HG03575 (cell line): ENCODE measurements around the gene AVP.
"Not testable (repeated sequence)": the region's sequence is repeated elsewhere in the genome, so short reads cannot be mapped to it uniquely, and the experiment has no call there.

ENCODE experiments used
- ATAC-seq: cut with Tn5 transposase; IDR thresholded peaks from one replicate; pipeline ENCODE4 v1.9.1; 2021; ENCODE audit not compliant: unreplicated experiment, insufficient number of reproducible peaks, low FRiP score; ENCODE audit errors: extremely low read depth

Gene AVP

DNA sequence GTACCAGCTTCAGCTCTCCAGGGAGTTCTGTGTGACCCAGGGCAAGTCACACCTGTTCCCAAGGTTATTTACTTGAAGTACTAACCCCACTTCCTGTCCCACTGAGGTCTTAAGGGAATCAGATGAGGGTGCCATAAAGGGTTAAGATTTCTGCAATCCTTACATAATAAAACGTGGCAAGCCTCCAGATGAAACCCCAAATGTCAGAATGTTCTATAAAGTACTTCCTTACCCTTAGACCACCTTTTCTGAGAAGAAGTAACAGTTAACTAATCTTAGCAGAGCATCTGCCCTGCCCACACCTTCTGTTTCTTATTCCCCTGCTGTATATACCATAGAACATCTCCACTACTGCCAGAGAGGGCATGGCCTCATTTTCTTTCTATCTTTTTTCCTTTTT, 6.0 kb upstream of the AVP start:
- ATAC-seq: no peak

DNA sequence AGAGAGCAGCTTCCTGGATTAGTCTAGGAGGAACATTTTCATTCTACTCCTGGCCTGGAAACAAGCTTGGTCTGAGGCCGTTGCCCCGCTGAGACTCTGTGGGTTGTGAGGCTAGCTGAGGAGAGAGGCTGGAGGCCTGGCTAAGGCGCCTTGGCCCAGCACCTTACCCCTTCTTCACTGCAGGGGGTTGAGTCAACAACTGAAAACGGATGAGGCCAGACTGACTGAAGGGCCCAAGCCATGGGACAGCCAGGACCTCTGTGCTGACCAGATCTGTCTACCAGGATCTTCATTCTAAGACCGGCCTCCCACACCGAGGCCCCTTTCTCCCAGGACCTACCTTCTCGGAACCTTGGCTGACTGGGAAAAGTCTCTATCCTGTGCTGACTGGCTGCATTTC, 3.5 kb upstream of the AVP start:
- ATAC-seq: no peak

DNA sequence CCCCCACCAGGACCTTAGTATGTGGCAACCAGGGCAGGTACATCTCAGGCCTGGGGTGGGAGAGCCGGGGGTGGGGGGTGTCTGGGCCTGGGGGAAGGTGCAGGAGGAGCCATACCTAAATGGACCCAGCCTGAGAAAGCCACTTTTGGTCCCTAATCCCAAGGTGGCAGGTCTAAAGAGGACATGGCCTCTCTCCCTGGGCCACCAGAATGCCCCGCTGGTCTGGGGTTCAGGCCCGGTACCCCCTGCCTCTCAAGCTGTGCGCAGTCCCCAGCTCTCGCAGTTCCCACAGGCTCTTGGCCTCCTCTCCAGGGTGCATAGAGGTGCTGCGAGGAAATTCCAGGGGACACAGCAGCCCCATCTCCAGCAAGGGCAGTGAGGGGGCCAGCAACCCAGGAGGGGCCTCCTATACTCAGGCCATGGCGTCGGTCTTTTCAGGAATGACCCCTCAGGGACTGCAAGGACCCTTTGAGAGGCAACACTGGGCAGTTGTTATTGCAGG, 1.1 kb upstream of the AVP start:
- ATAC-seq: no peak

DNA sequence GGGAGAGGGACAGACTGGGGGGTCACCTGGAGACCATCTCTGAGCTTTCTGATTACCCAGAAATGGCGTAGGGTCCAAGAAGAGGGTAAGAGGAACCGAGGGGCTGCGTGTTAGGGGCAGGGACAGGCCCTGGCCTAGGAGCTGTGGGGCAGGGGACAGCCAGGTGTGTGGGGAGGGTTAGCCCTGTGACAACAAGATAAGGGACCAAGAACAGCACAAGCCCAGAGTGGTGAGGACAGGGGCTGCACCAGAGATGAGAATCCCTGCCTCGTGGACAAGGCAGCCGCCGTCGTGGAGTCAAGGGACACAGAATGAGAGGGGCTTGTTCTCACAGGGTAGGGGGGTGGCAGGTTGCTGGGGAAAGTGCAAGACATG, 449 bp upstream of the AVP start:
- no peak for ATAC-seq

DNA sequence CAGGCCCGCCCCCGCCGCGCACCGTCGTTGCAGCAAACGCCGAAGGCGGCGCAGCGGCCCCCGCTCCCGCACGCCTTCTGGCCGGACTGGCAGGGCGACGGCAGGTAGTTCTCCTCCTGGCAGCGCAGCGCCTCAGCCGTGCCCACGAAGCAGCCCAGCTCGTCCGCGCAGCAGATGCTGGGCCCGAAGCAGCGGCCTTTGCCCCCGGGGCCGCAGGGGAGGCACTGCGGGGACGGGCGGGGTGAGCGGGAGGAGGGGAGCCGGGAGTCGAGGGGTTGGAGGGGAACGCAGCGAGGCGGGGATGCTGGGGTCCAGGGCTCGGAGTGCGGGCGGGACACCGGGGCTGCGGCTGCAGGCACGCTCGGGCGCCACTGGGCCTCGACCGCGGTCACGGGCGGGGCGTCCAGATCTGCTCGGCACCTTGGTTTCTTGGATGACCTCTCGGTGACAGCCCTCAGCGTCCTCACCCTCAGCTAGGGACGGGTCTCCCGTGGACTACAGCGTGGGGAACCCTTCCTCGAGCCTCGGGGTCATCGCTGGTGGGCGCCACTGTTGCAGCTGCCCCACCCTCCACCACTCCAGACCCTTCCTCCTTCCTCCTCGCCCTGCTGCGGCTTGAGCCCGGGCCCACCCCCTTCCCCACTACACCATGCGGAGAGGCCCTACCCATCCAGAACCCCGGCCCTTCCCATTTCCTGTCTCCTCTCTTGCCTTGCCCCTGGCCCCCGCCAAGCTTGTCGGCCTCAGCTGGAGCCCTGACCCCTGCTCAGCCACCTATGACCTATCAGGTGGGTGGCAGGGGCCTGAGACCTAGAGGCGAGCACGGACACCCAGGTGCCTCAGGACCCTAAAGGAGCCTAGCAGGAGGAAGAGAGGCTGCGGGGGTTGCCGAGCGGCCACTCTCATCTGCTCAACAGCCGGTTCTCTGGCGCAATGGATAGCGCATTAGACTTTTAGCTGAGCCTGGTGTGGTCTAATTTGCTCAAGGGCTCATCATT, 1.3 kb downstream of the AVP start:
- no peak for ATAC-seq

DNA sequence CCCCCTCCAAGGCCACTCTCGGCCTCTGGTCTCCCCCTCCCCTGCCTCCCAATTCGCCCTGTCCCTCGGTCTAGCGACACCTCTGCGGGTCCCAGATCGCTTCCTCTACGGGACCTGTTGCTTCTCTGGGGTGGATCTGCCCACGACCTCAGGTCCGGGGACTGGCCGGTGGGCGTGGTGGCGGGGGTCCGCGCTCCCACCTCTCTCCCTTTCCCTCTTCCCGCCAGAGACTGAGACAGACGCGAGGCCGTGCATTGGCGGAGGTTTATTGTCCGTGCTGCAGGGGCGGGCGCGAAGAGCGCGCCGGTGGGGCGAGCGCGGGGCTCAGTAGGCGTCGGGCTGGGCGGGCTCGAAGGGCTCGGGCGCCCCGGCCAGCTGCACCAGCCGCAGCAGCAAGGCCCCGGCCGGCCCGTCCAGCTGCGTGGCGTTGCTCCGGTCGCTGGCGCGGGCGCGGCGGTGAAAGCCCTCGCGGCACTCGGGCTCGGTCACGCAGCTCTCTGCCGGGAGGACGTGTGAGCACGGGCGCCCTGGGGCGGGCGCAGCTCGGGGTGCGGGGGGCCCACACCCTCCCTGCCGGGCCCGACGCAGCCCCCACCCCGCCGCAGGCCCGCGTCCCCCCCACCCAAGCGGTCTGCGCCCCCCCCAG, 2.1 kb downstream of the AVP start:
- ATAC-seq: no peak

DNA sequence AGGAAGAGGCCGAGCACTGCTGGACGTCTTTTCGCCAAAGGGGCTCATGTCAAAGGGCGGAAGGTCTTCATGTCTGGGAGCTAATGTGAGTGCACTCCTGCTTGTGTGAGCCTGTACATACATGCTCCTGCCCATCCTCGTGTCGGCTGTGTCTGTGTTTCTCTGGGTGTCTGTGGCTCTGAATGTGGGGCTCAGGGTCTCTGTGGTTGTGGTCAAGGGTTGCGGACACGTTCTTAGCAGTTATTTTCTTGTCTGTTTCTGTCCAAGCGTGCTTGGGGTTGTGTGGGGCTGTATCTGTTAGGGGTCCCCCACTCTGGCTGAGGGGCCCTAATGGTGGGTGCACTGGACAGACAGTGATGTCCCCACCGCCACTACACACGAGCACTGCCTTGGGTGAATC, 2.9 kb downstream of the AVP start:
- no peak for ATAC-seq

DNA sequence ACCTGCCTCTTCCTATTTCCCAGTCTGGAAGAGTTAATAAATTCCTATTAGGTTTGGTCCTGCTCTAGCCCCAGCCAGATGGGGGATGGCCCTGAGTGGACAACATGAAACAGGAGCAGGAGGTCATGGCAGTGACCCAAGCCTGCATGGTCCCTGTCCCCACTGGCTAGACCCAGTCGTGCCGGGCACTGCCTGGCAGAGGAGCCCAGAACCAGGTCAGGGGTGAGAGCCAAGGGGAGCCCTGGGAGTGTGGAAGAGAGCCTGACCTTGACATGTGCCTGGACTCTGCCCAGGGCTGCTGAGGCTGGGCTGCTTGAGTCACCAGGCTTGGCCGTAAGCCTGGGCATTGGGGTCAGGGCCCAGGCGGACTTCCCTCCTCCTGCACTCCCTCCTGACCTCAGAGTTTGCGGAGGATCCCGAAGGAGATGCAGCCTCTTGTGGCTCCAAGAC, 3.6 kb downstream of the AVP start:
- no peak for ATAC-seq

DNA sequence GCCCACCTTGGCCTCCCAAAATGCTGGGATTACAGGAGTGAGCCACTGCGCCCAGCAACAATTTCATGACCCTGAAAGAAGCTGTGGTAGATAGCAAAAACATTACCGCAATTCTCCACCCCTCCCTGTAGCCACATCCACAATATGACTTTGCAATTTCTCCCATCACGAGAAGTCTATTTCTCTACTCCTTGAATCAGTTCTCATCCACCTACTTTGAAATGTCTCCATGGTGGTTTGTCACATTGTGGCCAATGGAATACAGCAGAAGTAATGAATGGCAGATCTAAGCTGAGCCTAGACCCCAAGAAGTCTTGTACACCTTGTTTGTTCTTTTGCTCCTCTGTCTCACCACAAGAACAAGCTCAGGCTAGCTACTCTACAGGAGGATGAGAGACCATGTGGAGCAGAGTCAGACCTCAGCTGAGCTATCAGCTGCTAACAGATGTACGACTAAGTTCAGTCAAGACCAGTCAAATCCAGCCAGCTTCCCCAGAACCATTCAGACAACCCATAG, 6.8 kb downstream of the AVP start:
- ATAC-seq: no peak

DNA sequence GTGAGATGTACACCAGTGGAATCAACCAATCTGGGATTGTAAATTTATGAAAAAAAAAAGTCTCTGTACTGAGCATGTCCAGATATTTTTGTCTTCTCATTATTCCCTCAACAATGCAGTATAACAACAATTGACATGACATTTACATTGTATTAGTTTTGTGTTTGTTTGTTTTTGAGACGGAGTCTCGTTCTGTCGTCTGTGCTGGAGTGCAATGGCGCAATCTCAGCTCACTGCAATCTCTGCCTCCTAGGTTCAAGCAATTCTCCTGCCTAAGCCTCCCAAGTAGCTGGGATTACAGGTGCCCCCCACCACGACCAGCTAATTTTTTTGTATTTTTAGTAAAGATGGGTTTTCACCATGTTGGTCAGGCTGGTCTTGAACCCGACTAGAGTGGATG, 9.2 kb downstream of the AVP start:
- not testable (repeated sequence) for ATAC-seq

DNA sequence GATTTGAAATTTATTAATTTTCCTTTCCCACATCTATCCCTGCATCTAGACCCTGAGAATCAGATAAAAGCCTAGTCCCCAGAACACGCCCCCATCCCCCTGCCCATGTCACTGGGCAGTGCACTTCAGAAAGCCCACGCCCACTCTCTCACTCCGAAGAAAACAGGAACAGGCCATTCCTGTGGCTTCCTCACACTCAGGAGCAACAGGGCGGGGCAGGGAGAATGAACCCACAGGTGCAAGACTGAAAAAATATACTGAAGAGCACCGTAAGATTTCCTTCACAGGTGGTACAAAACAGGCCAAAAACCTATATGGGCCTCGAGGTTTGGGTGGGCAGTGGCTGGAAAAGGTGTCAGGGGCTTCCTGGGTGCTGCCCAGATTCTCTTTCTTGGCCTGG, 9.7 kb downstream of the AVP start:
- no peak for ATAC-seq

DNA sequence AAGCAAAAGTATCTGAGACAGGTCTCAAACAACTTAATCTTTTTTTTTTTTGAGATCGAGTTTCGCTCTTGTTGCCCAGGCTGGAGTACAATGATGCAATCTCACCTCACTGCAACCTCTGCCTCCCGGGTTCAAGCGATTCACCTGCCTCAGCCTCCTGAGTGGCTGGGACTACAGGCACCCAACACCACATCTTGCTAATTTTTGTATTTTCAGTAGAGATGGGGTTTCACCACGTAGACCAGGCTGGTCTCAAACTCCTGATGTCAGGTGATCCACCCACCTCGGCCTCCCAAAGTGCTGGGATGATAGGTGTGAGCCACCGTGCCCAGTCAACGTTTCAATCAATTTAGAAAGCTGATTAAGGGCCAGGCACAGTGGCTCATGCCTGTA, 11.3 kb downstream of the AVP start:
- ATAC-seq: not testable (repeated sequence)

DNA sequence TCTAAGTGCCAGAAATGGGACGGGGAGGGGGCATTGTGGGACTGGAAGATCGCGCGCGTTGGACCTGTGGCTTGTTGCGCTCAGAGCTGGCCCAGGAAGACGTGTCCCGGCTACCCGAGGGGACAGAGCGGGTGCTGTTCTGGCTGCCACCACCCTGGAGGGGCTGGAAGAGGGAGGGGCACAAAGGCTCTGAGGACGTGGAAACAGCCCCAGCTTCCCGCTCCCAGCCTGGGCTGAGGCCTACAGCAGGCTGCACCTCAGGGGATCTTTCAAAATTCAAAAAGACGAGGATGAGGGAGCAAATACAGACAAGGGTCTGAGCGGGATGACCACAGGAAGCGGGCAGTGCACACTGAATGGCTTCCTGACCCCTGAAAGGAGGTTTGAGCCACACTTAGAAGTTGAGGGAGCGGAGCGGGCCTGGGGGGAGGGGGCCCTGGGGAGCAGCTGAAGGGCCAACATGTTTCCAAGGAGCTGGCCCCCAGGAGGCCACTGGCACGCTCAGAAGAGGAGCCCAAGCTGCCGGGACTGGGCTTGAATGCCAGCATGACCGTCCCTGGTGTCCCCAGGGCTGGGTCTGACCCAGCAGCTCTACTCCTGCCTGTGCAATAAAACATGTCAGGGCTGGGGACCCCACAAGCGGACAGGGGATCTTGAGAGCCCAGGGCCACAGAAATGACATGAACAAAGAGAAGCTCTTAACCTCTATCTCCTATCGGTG, 11.8 kb downstream of the AVP start:
- no peak for ATAC-seq

DNA sequence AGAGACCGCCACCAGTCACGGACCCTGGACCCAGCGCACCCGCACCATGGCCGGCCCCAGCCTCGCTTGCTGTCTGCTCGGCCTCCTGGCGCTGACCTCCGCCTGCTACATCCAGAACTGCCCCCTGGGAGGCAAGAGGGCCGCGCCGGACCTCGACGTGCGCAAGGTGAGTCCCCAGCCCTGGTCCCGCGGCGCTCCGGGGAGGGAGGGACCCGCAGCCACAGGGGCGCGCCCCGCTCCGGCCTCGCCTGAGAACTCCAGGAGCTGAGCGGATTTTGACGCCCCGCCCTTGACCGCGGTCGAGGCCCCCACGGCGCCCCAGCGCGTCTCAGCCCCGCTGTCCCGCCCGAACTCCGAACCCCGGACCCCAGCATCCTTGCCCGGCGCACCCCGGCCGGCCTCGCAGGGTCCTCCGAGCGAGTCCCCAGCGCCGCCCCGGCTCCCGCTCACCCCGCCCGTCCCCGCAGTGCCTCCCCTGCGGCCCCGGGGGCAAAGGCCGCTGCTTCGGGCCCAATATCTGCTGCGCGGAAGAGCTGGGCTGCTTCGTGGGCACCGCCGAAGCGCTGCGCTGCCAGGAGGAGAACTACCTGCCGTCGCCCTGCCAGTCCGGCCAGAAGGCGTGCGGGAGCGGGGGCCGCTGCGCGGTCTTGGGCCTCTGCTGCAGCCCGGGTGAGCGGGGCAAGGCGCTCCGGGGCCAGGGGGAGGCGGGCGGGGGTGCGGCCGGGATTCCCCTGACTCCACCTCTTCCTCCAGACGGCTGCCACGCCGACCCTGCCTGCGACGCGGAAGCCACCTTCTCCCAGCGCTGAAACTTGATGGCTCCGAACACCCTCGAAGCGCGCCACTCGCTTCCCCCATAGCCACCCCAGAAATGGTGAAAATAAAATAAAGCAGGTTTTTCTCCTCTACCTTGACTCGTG, 12.7 kb downstream of the AVP start, which contains the start of gene OXT:
Gene OXT, plus strand, starts transcription at position 11 of the 920 bp plus-strand sequence. Its CDS starts 36 bp downstream, at position 47.
- ATAC-seq: no peak

DNA sequence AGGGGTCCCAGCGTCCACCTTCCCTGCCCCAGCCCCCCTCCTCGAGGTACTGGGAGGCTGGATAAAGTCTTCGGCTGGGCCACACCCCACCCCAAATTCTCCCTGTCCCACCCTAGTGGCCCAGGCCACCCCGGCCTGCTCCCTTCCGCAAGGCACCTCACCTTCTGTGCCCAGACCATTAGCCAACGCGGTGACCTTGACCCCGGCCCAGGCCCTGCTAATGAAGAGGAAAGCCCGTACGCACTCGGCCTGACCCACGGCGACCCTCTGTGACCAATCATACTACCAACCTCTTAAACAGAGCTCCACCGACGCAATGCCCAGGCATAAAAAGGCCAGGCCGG, 13.3 kb downstream of the AVP start:
- ATAC-seq: no peak

DNA sequence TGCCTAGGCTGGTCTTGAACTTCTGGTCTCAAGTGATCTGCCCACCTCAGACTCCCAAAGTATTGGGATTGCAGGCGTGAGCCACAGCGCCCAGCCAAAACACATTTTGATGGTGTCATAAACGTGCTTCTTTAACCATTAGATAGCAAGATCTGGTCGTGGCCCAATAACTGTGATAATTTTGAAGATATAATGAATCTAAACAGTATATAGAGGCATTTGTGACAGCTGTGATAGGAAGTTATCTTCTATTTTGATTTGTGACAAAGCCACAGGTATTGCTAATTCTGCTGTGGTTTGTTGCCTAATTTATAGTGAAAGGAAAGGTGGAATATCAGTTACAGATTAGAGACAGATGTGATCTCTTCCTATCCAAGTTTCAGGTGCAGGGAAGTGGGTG, 13.8 kb downstream of the AVP start:
- ATAC-seq: no peak

DNA sequence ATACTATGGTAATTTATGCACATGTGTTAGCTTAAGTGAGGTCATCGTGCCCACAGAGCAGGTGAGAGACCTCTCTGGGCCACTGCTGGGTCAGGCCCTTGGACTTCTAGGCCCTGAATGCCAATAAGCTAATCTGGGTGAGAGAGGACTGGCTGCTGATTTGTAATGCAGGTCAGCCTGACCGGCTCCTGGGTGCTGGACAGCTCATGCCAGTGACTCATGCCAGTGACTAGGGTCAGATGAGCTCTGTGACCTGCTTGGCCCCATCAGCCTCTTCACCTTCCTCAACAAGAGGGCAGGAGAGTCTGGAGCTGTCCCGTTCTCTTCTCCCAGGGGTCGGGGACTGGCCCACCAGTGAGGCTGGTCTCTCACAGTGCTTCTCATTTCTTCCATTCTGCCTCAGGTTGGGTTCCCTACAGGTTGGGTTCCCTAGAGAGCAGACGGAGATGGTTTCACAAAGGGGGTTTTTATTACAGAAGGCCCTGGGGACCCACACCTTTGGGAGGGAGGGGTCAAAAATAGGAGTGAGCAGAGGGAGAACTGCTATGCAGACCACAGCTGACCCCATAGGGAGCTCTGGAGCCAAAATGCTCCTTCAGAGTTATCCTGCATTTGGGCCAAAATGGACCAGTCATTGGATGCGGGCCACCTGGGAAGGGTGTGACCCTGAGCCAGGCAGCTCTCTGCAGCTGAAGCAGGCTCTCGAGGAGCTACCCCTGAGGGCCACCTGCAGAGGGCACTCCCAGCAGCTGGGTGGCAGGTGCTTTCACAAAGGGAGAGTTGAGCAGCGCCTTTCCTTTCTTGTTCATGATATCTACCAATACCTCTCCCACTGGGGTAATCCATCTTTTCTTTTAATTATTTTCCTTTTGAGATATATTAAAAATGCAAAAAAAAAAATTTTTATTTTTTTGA, 15.3 kb downstream of the AVP start:
- ATAC-seq: no peak
